ENCODE results near the gene C11orf86.

The C11orf86 gene

DNA sequence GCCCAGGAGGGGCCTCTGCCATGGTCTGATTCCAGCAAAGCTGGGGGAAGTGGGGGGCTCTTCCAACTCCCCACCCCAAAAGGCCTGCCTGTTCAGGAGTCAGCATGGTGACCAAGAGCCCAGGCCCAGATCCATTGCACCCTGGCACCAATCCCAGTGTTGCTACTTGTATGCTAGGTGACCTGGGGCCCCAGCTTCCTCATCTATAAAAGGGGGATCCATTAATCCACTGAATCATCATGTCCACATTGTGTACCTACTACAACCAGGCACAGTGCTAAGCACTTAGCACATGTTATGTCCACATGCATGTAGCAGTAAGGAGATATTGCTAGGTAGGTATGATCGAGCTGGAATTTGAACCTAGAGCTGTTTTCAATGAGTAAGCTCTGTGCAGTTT, 49.9 kb downstream of the C11orf86 start:
- DNase-seq (ENCODE audit: low spot score), result no peak

DNA sequence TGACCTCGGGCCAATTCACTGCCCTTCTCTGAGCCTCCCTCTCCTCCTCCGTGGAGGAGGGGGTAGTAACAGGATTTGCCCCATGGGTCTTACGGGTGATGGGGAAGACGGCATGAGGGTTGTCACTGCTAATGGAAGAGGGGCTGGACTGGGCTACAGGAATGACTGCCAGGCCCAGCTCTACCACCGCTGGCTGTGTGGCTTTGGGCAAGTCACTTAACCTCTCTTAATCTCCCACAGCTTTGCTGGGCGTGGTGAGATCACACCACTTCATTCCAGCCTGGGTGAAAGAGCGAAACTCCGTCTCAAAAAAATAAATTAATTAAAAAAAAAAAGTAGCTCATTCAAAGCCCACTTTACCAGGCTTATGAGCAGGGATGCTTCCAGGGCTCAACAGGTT, 50.6 kb downstream of the C11orf86 start:
- no peak for DNase-seq (ENCODE audit: low spot score)
